ENCODE data around the gene GAK.

Gene GAK

DNA sequence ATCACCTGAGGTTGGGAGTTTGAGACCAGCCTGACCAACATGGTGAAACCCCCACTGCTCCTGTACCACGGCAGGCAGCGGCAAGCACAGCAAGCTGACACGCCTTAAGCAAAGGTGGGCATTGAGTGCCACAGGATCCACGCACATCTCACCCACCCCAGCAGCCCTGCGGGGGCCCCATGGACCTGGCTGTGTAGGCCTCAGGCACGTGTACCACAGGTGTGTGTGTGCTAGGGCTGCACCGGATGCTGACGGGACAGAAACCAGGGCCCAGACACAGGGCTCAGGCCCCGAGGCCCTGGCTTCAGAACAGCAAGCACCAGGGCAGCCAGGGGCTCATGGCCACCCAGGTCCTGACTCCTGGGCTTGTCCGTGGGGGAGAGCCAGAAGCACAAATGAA is 46.8 kb downstream of the GAK start:
- Mint-ChIP-seq H3K36me3 (peaks cover 52% of the 10 kb centered on the region), H3K27ac (no peak overlapping the region), H3K4me1 (peaks cover 3% of the 10 kb centered on the region), H3K27me3 (no peaks in the 10 kb centered on the region), H3K4me3 (no peak overlapping the region), H3K9me3 (peaks cover 5% of the 10 kb centered on the region)
- no peak for ATAC-seq

GRCh38 chr4:884896-885295 is 47.2 kb downstream of the GAK start:
- peaks cover 8% of the 10 kb centered on the region for H3K4me1 Mint-ChIP-seq

GRCh38 chr4:884259-884658 is 47.9 kb downstream of the GAK start:
- Mint-ChIP-seq H3K4me1 (peaks cover 14% of the 10 kb centered on the region), H3K27me3 (no peaks in the 10 kb centered on the region), H3K9me3 (peaks cover 5% of the 10 kb centered on the region), H3K36me3 (peaks cover 56% of the 10 kb centered on the region), H3K4me3 (no peak overlapping the region), H3K27ac (no peak overlapping the region)
- ATAC-seq: no peak

More at GRCh38 chr4:884896-885295, 47.2 kb downstream of the GAK start:
- Mint-ChIP-seq H3K36me3 (peaks cover 52% of the 10 kb centered on the region), H3K4me3 (no peak overlapping the region), H3K9me3 (peaks cover 5% of the 10 kb centered on the region), H3K27ac (no peak overlapping the region), H3K27me3 (no peaks in the 10 kb centered on the region)
- ATAC-seq: no peak

DNA sequence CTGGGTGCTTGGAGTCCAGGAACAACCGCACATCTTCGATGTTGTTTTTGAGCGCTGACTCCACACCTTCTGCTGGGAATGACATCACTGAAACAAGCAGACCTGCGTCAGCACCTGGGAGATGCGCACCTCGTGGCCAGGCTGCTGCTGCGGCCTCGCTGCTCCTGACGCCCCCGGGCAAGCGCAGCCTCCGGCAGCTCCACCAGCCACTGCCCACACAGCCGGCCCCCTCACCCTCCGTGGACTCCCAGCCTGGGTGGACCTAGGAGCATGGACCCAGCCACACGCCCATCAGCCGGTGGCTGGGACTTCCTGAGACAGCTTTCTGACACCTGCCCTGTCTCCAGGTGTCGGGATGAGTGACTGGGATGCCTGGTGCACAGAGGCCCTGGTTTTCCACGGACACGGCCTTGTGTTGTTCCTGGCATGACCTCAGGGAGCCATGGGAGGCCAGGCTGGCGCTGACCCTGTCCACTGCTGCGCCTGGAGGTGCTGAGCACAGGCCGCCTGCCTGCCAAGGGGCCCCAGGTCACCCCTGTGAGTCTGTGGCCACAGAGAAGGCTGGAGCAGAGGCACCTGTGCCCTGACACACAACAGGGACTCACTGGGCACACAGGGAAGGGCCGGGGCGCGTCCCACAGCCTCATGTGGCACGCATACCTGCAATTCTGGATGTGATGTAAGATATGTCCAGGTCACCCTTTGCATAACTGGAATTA is 48.6 kb downstream of the GAK start:
- H3K9me3 Mint-ChIP-seq: peaks cover 5% of the 10 kb centered on the region
- ATAC-seq: no peak
- no peak overlapping the region for H3K27ac Mint-ChIP-seq
- peaks cover 18% of the 10 kb centered on the region for H3K4me1 Mint-ChIP-seq
- no peak overlapping the region for H3K4me3 Mint-ChIP-seq
- no peaks in the 10 kb centered on the region for H3K27me3 Mint-ChIP-seq
- H3K36me3 Mint-ChIP-seq: peaks cover 57% of the 10 kb centered on the region

DNA sequence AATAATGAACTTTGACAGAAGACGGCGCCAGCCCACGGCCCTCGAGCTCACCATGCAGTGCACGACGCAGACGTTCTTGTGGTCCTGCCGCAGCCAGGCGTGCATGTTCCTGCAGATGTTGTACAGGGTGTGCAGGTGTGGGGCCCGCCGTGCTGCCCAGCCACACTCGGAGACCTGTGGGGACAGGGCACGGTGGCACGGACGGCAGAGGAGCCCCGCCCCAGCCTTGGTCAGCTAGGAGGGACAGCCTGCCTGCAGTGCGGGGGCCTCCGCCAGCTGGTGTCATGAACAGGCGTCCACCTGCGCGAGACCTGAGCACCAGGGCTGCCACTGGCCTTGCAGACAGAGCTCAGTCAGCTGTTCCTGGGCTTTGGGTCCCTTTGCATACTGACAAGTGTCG is 49.5 kb downstream of the GAK start:
- no peak overlapping the region for H3K4me3 Mint-ChIP-seq
- H3K4me1 Mint-ChIP-seq: peaks cover 18% of the 10 kb centered on the region
- peaks cover 52% of the 10 kb centered on the region for H3K36me3 Mint-ChIP-seq
- H3K27ac Mint-ChIP-seq: no peak overlapping the region
- no peak for ATAC-seq
- H3K9me3 Mint-ChIP-seq: peaks cover 3% of the 10 kb centered on the region
- no peaks in the 10 kb centered on the region for H3K27me3 Mint-ChIP-seq

GRCh38 chr4:881709-882108 is 50.4 kb downstream of the GAK start:
- Mint-ChIP-seq H3K9me3 (no peaks in the 10 kb centered on the region), H3K36me3 (peaks cover 55% of the 10 kb centered on the region), H3K27me3 (no peaks in the 10 kb centered on the region), H3K4me3 (no peak overlapping the region), H3K4me1 (peaks cover 18% of the 10 kb centered on the region), H3K27ac (no peak overlapping the region)
- ATAC-seq: no peak

GRCh38 chr4:880684-881405 is 51.3 kb downstream of the GAK start:
- Mint-ChIP-seq H3K4me3 (no peak overlapping the region), H3K36me3 (peaks cover 57% of the 10 kb centered on the region), H3K27ac (no peak overlapping the region), H3K4me1 (peaks cover 18% of the 10 kb centered on the region), H3K27me3 (no peaks in the 10 kb centered on the region), H3K9me3 (no peaks in the 10 kb centered on the region)
- no peak for ATAC-seq

GRCh38 chr4:879729-880077 is 52.4 kb downstream of the GAK start:
- Mint-ChIP-seq H3K9me3 (no peaks in the 10 kb centered on the region), H3K4me3 (peak overlapping the region; percentile 24), H3K27ac (peak overlapping the region; percentile 84), H3K4me1 (peaks cover 18% of the 10 kb centered on the region), H3K27me3 (no peaks in the 10 kb centered on the region), H3K36me3 (peaks cover 64% of the 10 kb centered on the region)
- ATAC-seq: peak; percentile 78

- ATAC-seq: no peak
- H3K27me3 Mint-ChIP-seq: no peaks in the 10 kb centered on the region
- H3K27ac Mint-ChIP-seq: peak overlapping the region; percentile 84
- H3K36me3 Mint-ChIP-seq: peaks cover 67% of the 10 kb centered on the region
- H3K4me3 Mint-ChIP-seq: peak overlapping the region; percentile 24
- peaks cover 18% of the 10 kb centered on the region for H3K4me1 Mint-ChIP-seq
- no peaks in the 10 kb centered on the region for H3K9me3 Mint-ChIP-seq
These were observed 53.1 kb downstream of the GAK start for GRCh38 chr4:878796-879728.

GRCh38 chr4:877502-877901 is 54.6 kb downstream of the GAK start:
- peaks cover 18% of the 10 kb centered on the region for H3K4me1 Mint-ChIP-seq
- no peaks in the 10 kb centered on the region for H3K9me3 Mint-ChIP-seq
- no peaks in the 10 kb centered on the region for H3K27me3 Mint-ChIP-seq
- no peak for ATAC-seq
- peaks cover 69% of the 10 kb centered on the region for H3K36me3 Mint-ChIP-seq
- H3K27ac Mint-ChIP-seq: no peak overlapping the region
- no peak overlapping the region for H3K4me3 Mint-ChIP-seq

GRCh38 chr4:876780-877179 is 55.3 kb downstream of the GAK start:
- H3K27ac Mint-ChIP-seq: no peak overlapping the region
- H3K36me3 Mint-ChIP-seq: peaks cover 73% of the 10 kb centered on the region
- no peak overlapping the region for H3K4me3 Mint-ChIP-seq
- H3K27me3 Mint-ChIP-seq: no peaks in the 10 kb centered on the region
- H3K9me3 Mint-ChIP-seq: no peaks in the 10 kb centered on the region
- no peak for ATAC-seq
- H3K4me1 Mint-ChIP-seq: peaks cover 18% of the 10 kb centered on the region

DNA sequence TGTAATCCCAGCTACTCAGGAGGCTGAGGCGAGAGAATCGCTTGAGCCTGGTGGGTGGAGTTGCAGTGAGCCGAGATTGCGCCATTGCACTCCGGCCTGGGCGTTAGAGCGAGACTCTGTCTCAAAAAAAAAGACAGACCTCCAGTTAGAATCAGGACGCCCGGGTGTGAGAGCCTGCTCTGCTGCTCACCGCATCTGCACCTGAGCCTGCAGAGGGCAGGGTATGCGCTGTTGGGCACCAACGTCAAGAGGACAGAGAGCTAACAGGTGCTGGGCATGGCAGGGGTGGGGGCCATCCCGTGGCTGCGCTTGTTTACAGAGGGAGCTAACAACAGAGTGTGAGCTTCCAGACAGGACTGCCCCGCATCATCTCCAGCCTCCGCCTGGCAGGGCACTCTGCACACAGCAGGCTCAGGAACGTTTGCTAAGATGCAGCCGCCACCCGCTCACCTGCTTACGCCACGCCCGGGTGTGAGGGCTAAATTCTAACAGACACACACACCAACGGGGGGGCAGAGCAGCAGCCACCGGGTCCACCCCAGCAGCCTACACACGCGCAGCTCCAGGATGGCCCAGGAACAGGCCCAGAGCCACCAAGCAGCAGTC is 56.2 kb downstream of the GAK start:
- Mint-ChIP-seq H3K4me3 (no peak overlapping the region), H3K27me3 (no peaks in the 10 kb centered on the region), H3K27ac (no peak overlapping the region), H3K36me3 (peaks cover 76% of the 10 kb centered on the region), H3K9me3 (no peaks in the 10 kb centered on the region), H3K4me1 (peaks cover 18% of the 10 kb centered on the region)
- no peak for ATAC-seq

DNA sequence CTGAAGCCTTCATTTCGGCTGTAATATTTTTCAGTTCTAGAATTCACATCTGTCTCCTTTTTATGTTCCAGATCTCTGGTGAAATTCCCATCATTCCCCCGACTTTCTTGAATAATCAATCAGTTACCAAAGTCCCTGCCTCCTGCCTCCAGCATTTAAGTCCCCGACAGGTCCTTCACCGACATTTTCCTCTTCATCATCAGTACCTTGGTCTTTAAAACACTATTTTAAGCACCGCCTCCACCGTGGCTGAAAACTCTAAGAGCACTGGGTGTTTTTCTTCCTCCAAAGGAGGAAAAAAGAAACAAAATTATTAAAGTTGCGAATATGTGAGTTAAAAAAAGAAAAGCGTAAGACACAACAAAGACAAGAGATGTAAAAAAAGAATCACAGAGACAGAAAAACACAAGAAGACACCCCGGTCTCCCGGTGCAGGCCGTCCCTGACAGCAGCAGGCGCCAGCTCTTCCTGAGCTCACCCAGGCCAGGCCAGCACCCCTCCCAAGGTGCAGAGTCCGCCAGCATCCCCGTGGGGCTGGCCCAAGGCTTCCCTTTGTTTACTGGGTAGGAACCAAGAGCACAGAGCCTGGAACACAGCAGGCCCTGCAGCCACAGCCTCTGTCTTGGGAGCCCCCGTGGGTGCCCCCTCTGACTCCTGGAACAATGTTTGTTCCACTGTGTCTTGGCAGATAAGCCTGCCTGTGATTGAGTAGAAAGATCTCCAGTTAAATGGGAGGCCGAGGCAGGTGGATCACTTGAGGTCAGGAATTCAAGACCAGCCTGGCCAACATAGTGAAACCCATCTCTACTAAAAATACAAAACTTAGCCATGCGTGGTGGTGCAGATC is 56.9 kb downstream of the GAK start:
- ATAC-seq: no peak
- Mint-ChIP-seq H3K4me1 (peaks cover 13% of the 10 kb centered on the region), H3K27me3 (no peaks in the 10 kb centered on the region), H3K36me3 (peaks cover 75% of the 10 kb centered on the region), H3K27ac (no peak overlapping the region), H3K4me3 (no peak overlapping the region), H3K9me3 (no peaks in the 10 kb centered on the region)

DNA sequence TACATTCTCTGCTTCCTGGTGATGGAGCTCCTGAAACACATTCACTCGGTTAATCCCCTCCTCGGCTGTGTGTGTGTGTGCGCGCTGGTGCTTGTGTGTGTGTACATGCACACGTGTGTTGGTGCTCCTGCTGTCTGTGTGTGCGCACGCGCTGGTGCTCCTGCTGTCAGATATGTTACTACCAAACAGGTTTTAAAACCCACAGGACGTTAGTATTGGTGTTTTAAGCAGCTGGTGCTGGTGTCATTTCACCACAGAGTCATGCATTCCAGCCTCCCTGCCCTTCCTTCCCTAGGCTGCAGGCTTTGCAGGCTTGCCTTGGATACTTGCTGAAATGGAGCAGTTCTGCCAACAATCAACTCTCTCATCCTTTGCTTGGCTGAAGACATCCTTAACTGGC is 58.1 kb downstream of the GAK start:
- H3K27ac Mint-ChIP-seq: no peak overlapping the region
- ATAC-seq: no peak
- no peaks in the 10 kb centered on the region for H3K27me3 Mint-ChIP-seq
- H3K36me3 Mint-ChIP-seq: peaks cover 70% of the 10 kb centered on the region
- peaks cover 3% of the 10 kb centered on the region for H3K9me3 Mint-ChIP-seq
- H3K4me3 Mint-ChIP-seq: no peak overlapping the region
- peaks cover 2% of the 10 kb centered on the region for H3K4me1 Mint-ChIP-seq
